Endothelial cell of umbilical vein (primary cell): ENCODE results near the gene NCKAP5. TPM values are rescaled to one million over a fixed set of nuclear protein-coding genes. Genes with fewer than 3 reads are reported as not detected.

ENCODE experiments used
- BruUV-seq: library from RNA; stranded (reverse); fragments of 400-500 nt; replicated peaks from 2 replicates; lab custom pipeline; 2021; lab: Mats Ljungman, UMichigan
- CTCF ChIA-PET: fragments of 300-600, 350-600 bp; sonication (Branson Sonifier 250); formaldehyde crosslinking; loops from one replicate; lab custom pipeline; 2021; ENCODE audit warnings: antibody characterized with exemption, inconsistent platforms; lab: Charles Lee
- POLR2A ChIA-PET: fragments of 300-600, 350-600 bp; sonication (Branson Sonifier 250); formaldehyde crosslinking; loops from one replicate; lab custom pipeline; 2021; ENCODE audit warnings: antibody characterized with exemption, inconsistent platforms; lab: Charles Lee
- DNase-seq: peaks from one replicate; pipeline ENCODE4 v3.0.0-alpha.2; 2011; ENCODE audit warnings: low read depth, low spot score
- FAIRE-seq: peaks from 2 replicates; lab custom pipeline; 2011; peaks lifted over from hg19 to GRCh38; lab: Jason Lieb, UNC
- H2AFZ ChIP-seq: 2 replicates; pipeline ENCODE4 v1.6.0; 2012; ENCODE audit warnings: low read depth, low read length, control low read depth, inconsistent platforms
- H3K27ac ChIP-seq: 2 replicates; pipeline ENCODE4 v1.5.1; 2011; ENCODE audit warnings: low read depth, mild to moderate bottlenecking, control low read depth, low read length, moderate library complexity; ENCODE audit not compliant: insufficient read depth
- H3K27me3 ChIP-seq, 2 experiments: 2 replicates each; pipeline versions ENCODE4 v1.6.0 to v1.6.1; 2011; ENCODE audit warnings: low read length in 2 of 2, mixed read lengths in 1 of 2; ENCODE audit not compliant: control insufficient read depth in 2 of 2, insufficient read depth in 2 of 2
- H3K36me3 ChIP-seq, 2 experiments: 2 replicates in 1 of 2; 3 replicates in 1 of 2; pipeline ENCODE4 v1.5.1; 2011; ENCODE audit warnings: low read length in 2 of 2, mild to moderate bottlenecking in 1 of 2, moderate library complexity in 1 of 2; ENCODE audit not compliant: control insufficient read depth in 2 of 2, insufficient read depth in 2 of 2; ENCODE audit errors: extremely low read depth in 1 of 2
- H3K4me1 ChIP-seq: 3 replicates; pipeline ENCODE4 v1.5.1; 2011; ENCODE audit warnings: mild to moderate bottlenecking, low read length; ENCODE audit not compliant: control insufficient read depth, insufficient read depth; ENCODE audit errors: extremely low read depth
- H3K4me2 ChIP-seq: 2 replicates; pipeline ENCODE4 v1.6.1; 2011; ENCODE audit warnings: low read length, control low read depth, mixed read lengths; ENCODE audit not compliant: insufficient read depth
- H3K4me3 ChIP-seq, 3 experiments: fragments of 200-600 bp in 1 of 3; sonication (generic), shearing (Covaris generic) in 1 of 3; replicated peaks in 1 of 3; 2 replicates each; pipeline ENCODE4 v1.5.1; 2011 to 2016; ENCODE audit warnings: control low read depth in 3 of 3, low read length in 3 of 3, mild to moderate bottlenecking in 2 of 3, inconsistent platforms in 1 of 3, low read depth in 1 of 3, moderate library complexity in 1 of 3; ENCODE audit not compliant: insufficient read depth in 1 of 3
- H3K79me2 ChIP-seq: 2 replicates; pipeline ENCODE4 v1.6.0; 2012; ENCODE audit warnings: low read length, inconsistent platforms; ENCODE audit not compliant: control insufficient read depth, insufficient read depth
- H3K9ac ChIP-seq: replicated peaks from 2 replicates; pipeline ENCODE3; 2011; ENCODE audit warnings: low read length, control low read depth; ENCODE audit not compliant: insufficient read depth; ENCODE audit errors: extremely low read depth
- H3K9me1 ChIP-seq: replicated peaks from 3 replicates; pipeline ENCODE4 v1.6.0; 2011; ENCODE audit warnings: mild to moderate bottlenecking, low read length; ENCODE audit not compliant: control insufficient read depth, insufficient read depth; ENCODE audit errors: extremely low read depth
- H3K9me3 ChIP-seq: replicated peaks from 2 replicates; pipeline ENCODE4 v1.5.1; 2012; ENCODE audit warnings: low read length, inconsistent platforms; ENCODE audit not compliant: control insufficient read depth, insufficient read depth
- H4K20me1 ChIP-seq: replicated peaks from 2 replicates; pipeline ENCODE3; 2011; ENCODE audit warnings: mild to moderate bottlenecking, low read length; ENCODE audit not compliant: control insufficient read depth, insufficient read depth; ENCODE audit errors: extremely low read depth
- EZH2 ChIP-seq: IDR thresholded peaks from 2 replicates; pipeline ENCODE4 v1.6.1; 2012; ENCODE audit warnings: borderline replicate concordance, low read depth, mild to moderate bottlenecking, moderate library complexity, low read length, inconsistent platforms; ENCODE audit not compliant: severe bottlenecking
- FOS ChIP-seq: IDR thresholded peaks from 2 replicates; pipeline ENCODE4 v1.6.1; 2011; ENCODE audit warnings: mild to moderate bottlenecking, low read length, moderate library complexity, borderline replicate concordance; ENCODE audit not compliant: insufficient read depth
- GATA2 ChIP-seq: IDR thresholded peaks from 2 replicates; pipeline ENCODE4 v1.7.0; 2011; ENCODE audit warnings: low read depth, mild to moderate bottlenecking, moderate library complexity, mixed read lengths, low read length; ENCODE audit not compliant: insufficient read length, insufficient read depth
- JUN ChIP-seq: IDR thresholded peaks from 2 replicates; pipeline ENCODE4 v1.6.1; 2011; ENCODE audit warnings: borderline replicate concordance, low read depth; ENCODE audit not compliant: insufficient read length, insufficient read depth
- MAX ChIP-seq: IDR thresholded peaks from 2 replicates; pipeline ENCODE4 v1.6.1; 2011; ENCODE audit not compliant: insufficient read depth, insufficient read length
- MYC ChIP-seq: IDR thresholded peaks from one replicate; pipeline ENCODE4 v1.6.1; 2011; ENCODE audit warnings: mild to moderate bottlenecking, low read depth, low read length
- POLR2A ChIP-seq: IDR thresholded peaks from 2 replicates; pipeline ENCODE4 v1.6.1; 2012; ENCODE audit warnings: low read depth, mild to moderate bottlenecking, control low read depth, low read length
- POLR2AphosphoS5 ChIP-seq: IDR thresholded peaks from 2 replicates; pipeline ENCODE4 v1.6.1; 2012; ENCODE audit warnings: low read depth, mild to moderate bottlenecking, control low read depth, low read length, moderate library complexity; ENCODE audit not compliant: insufficient read depth
- dilution Hi-C: fragments of 300-500 bp; cut with MboI; formaldehyde crosslinking; loops from one replicate; pipeline ENCODE4 v1.15.0; 2019; ENCODE audit warnings: low sequenced_read_pairs; ENCODE audit not compliant: extremely low pct_ligation_motif_present
- intact Hi-C: fragments of 100-400 bp; cut with micrococcal nuclease; formaldehyde crosslinking; loops from one replicate; pipeline ENCODE4 v1.10.0; 2022
- polyA plus RNA-seq, 4 experiments: library from polyadenylated mRNA; depleted of rRNA in 3 of 4; stranded (reverse) in 3 of 4; unstranded in 1 of 4; fragments of >200 nt; gene quantifications; 2 replicates each; pipeline versions ENCODE4 v1.2.1 to v1.2.3, GENCODE V29; 2011 to 2012; ENCODE audit warnings: missing spikeins in 1 of 4
- total RNA-seq: library from RNA; stranded (reverse); gene quantifications from 2 replicates; pipeline ENCODE4 v1.2.3, GENCODE V29; 2021
- TF ChIP-seq, protein P1 (sequence below), 2 donors: IDR thresholded peaks; 1 replicate in 1 of 2; 2 replicates in 1 of 2; pipeline ENCODE4 v1.5.1; 2011; ENCODE audit warnings: low read length in 2 of 2, mild to moderate bottlenecking in 2 of 2, moderate library complexity in 2 of 2, control low read depth in 1 of 2, inconsistent platforms in 1 of 2, low read depth in 1 of 2; ENCODE audit not compliant: insufficient read depth in 1 of 2; ENCODE audit errors: extremely low read depth in 1 of 2

NCKAP5 gene
- total and polyA plus RNA-seq, 2 donors (not counting 3 experiments of a cell fraction or from before 2014, with no cell fraction given) = 0.47 to 3.3 TPM

- Histone ChIP-seq H3K36me3 (no peaks in the 10 kb centered on the region), H2AFZ (no peak overlapping the region), H3K4me2 (no peak overlapping the region), H3K9me1 (no peaks in the 10 kb centered on the region), H3K9ac (no peak overlapping the region), H3K27me3 (no peaks in the 10 kb centered on the region), H4K20me1 (no peaks in the 10 kb centered on the region), H3K27ac (no peak overlapping the region), H3K9me3 (no peaks in the 10 kb centered on the region), H3K4me1 (no peaks in the 10 kb centered on the region), H3K79me2 (no peaks in the 10 kb centered on the region), H3K4me3 (no peak overlapping the region)
- intact Hi-C loops (no loop called here), dilution Hi-C loops (no loop called here)
- DNase-seq = no peak
- ChIA-PET CTCF (no interaction called here), POLR2A (no interaction called here)
- no peak for FAIRE-seq
- BruUV-seq = no TSS peak
- no peak for TF ChIP-seq EZH2
Measured at GRCh38 chr2:133492719-133493380, 75.4 kb downstream of the NCKAP5 start.

DNA sequence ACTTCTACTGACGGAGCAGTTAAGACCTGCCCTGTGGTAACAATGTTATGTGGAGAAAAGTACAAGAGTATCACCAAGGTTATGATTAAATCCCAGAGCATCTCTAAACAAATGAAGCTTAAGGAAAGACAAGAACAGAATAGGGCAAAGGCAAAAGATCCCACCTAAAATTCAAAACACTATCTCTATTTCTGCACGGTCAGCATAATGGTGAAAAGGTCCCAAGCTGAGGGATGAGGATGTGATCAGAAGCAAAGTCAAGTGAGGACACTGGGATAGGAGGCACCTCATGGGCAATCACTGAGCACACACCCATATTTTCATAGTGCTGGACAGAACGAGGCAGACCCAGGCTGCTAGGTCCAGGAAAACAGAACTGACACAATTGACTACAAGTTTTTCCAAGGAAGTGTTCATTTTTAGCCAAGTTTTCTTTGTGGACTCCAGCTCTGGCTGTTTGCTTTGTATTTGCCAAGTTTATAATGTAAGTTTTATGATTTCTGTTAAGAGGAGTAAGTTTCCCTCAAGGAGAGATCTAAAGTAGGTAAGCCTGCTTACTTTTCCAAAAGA, 77.8 kb downstream of the NCKAP5 start:
- peak; percentile 6 for DNase-seq

More for the DNA sequence above, 77.8 kb downstream of the NCKAP5 start:
- H3K4me3 ChIP-seq = no peak overlapping the region
- H3K9me3 ChIP-seq = no peaks in the 10 kb centered on the region
- H3K79me2 ChIP-seq = no peaks in the 10 kb centered on the region
- H3K4me2 ChIP-seq = no peak overlapping the region
- FAIRE-seq = no peak
- ChIA-PET CTCF (interaction anchor here (1.7 kb wide), 1 partner anchor 14 kb away, joined by 4 read pairs; no protein-coding TSS in a partner anchor), POLR2A (no interaction called here)
- H3K9me1 ChIP-seq = no peaks in the 10 kb centered on the region
- no peak overlapping the region for H2AFZ ChIP-seq
- no peak overlapping the region for H3K27ac ChIP-seq
- no TSS peak for BruUV-seq
- H3K36me3 ChIP-seq = no peaks in the 10 kb centered on the region
- dilution Hi-C loops (no loop called here), intact Hi-C loops (no loop called here)
- no peaks in the 10 kb centered on the region for H4K20me1 ChIP-seq
- H3K27me3 ChIP-seq = peaks cover 0 to 2% of the 10 kb centered on the region in 2 experiments
- H3K4me1 ChIP-seq = no peaks in the 10 kb centered on the region
- TF ChIP-seq, protein P1, sequence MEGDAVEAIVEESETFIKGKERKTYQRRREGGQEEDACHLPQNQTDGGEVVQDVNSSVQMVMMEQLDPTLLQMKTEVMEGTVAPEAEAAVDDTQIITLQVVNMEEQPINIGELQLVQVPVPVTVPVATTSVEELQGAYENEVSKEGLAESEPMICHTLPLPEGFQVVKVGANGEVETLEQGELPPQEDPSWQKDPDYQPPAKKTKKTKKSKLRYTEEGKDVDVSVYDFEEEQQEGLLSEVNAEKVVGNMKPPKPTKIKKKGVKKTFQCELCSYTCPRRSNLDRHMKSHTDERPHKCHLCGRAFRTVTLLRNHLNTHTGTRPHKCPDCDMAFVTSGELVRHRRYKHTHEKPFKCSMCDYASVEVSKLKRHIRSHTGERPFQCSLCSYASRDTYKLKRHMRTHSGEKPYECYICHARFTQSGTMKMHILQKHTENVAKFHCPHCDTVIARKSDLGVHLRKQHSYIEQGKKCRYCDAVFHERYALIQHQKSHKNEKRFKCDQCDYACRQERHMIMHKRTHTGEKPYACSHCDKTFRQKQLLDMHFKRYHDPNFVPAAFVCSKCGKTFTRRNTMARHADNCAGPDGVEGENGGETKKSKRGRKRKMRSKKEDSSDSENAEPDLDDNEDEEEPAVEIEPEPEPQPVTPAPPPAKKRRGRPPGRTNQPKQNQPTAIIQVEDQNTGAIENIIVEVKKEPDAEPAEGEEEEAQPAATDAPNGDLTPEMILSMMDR (IDR thresholded peaks at IDR 0.05; ENCODE audit: extremely low read depth in 1 of 2, insufficient read depth in 1 of 2, low read depth in 1 of 2, low read length in 2 of 2) = no peak
- TF ChIP-seq FOS = no peak
- no peak for TF ChIP-seq JUN
- no peak for TF ChIP-seq MYC
- TF ChIP-seq MAX = no peak
- no peak for TF ChIP-seq POLR2A
- TF ChIP-seq EZH2 = no peak
- no peak for TF ChIP-seq POLR2AphosphoS5
- TF ChIP-seq GATA2 = no peak
- H3K9ac ChIP-seq = no peak overlapping the region
